ENCODE results near the gene TTC13.

- TF ChIP-seq EP300 (IDR thresholded peaks at IDR 0.05) (no peak), CTCF (IDR thresholded peaks at IDR 0.05) (no peak)
Observed at GRCh38 chr1:230994860-230995259, 16.2 kb upstream of the TTC13 start.
